ENCODE measurements around the gene HSFX3.
A peak's percentile ranks its signal among the peaks of the same experiment; 100 is the strongest.
"Not testable (repeated sequence)": the region's sequence is repeated elsewhere in the genome, so short reads cannot be mapped to it uniquely, and the experiment has no call there.

HSFX3 gene

DNA sequence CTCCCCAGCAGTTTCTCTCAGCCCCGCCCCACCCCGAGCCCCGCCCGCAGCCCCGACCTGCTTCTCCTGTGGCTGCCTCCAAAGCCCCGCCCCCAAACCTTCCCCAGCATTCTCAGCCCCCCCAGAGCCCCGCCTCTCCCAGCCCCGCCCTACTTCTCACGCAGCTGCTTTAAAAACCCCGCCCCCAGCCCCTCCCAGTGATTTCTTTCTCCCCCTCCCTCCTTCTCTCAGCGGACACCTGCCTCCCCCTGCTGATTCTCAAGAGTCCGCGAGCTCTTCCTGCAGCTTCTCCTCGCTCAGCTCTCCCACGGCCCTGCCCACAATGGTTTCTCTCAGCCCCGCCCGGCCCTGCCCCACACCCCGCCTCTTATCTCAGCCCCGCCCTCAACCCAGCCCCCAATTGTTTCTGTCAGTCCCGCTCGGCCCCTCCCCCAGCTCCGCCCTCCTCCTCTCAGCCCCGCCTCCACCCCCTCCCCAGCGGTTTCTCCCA is 9.5 kb downstream of the HSFX3 start:
- H3K9ac ChIP-seq (ENCODE audit: low read length): no peak overlapping the region
- no peaks in the 10 kb centered on the region for H3K36me3 ChIP-seq (ENCODE audit: control insufficient read depth, insufficient read depth, low read length)
- H3K4me3 ChIP-seq (ENCODE audit: low read length): peak overlapping the region; percentile 71
- no peaks in the 10 kb centered on the region for H3K27me3 ChIP-seq (ENCODE audit: control insufficient read depth, insufficient read depth, low read length)
- H3K27ac ChIP-seq (ENCODE audit: low read depth, low read length): peak overlapping the region; percentile 88
- no peaks in the 10 kb centered on the region for H3K4me1 ChIP-seq (ENCODE audit: control insufficient read depth, insufficient read depth, low read length)

DNA sequence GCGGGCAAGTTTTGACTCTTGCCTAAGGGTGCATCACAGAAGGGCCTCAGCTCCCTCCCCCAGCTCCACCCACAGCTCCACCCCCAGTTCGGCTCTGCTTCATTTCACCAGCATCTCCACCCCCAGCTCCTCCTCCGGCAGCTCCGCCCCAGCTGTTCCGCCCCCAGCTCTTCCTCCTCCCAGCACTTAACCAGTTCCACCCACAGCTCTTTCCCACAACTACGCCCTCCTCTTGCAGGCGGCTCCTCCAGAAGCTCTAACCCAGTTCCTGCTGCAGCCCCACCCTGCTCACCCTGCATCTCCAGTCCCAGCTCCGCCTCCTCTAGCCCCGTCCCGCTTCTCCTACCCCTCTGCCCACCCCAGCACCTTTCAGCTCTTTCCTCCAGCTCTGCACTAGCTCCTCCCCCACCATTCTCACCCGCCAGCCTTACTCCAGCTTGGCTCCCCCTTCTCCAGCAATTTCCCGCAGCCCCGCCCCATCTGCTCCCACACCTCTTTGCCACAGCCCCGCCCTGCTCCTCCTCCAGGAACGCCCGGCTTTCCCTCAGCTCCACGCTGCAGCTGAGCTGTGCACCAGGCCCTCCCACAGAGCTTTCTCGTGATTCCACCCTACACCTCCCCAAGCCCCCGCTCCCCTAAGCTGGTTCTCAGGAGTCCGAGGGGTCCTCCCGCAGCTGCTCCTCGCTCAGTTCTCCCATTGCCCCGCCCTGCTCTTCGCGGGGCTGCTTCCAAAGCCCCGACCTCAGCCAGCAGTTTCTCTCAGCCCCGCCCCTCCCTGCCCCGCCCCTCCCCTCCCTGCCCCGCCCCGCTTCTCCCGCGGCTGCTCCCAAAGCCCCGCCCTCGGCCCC is 10.2 kb downstream of the HSFX3 start:
- Histone ChIP-seq H3K36me3 (ENCODE audit: control insufficient read depth, insufficient read depth, low read length) (no peaks in the 10 kb centered on the region), H3K4me3 (ENCODE audit: low read length) (peak overlapping the region; percentile 58), H3K9ac (ENCODE audit: low read length) (no peak overlapping the region), H3K27me3 (ENCODE audit: control insufficient read depth, insufficient read depth, low read length) (no peaks in the 10 kb centered on the region), H3K4me1 (ENCODE audit: control insufficient read depth, insufficient read depth, low read length) (no peaks in the 10 kb centered on the region), H3K27ac (ENCODE audit: low read depth, low read length) (peak overlapping the region; percentile 82)

DNA sequence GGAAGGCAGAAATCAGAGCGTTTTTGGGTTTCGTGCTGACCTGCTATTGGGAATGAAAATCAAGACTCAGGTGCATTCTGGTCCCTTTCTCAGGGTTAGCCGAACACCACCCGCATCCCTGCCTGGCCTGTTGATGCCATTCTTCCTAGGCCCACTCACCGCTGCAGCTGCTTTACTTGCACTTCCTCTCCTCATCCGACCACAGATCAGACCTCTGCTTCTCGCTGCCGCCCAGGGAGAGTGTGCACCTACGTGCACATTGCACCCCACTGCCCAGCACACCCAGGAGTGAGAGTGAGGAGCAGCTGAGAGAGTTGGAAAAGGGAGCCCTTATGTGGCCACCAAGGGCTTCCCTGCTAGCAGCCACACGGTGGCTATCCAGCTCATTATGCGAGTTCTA is 12.2 kb downstream of the HSFX3 start:
- H3K9ac ChIP-seq (ENCODE audit: low read length); H3K4me3 ChIP-seq (ENCODE audit: low read length); H3K4me1 ChIP-seq (ENCODE audit: control insufficient read depth, insufficient read depth, low read length); H3K27ac ChIP-seq (ENCODE audit: low read depth, low read length); H3K36me3 ChIP-seq (ENCODE audit: control insufficient read depth, insufficient read depth, low read length); H3K27me3 ChIP-seq (ENCODE audit: control insufficient read depth, insufficient read depth, low read length): not testable (repeated sequence)

DNA sequence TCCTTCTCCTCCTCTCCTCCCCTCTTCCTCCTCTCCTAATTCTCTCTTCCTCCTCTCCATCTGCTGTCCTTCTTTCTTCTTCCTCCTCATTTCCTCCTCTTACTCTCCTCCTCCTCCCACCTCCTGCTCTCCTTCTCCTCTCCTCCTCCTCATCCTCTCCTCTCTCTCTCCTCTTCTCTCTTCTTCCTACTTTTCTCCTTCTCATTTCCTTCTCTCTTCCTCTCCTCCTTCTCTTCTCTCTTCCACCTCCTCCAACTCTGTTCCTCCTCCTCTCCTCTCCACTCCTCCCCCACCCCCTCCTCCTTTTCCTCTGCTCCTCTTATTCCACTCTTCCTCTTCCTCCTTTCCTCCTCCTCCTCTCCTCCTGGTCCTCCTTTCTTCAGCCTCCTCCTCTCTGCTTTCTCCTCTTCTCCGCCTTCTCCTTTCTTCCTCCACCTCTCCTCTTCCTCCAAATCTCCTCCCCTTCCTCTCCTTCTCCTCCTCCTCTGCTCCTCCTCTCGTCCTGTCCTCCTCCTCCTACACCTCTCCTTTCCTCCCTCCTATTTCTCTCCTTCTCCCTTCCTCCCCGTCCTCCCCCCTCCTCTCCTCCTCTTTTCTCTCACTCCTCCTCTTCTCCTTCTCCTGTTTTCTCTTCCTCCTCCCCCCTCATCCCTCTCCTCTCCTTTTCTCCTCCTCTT is 14.7 kb downstream of the HSFX3 start:
- not testable (repeated sequence) for H3K27ac ChIP-seq (ENCODE audit: low read depth, low read length); H3K4me1 ChIP-seq (ENCODE audit: control insufficient read depth, insufficient read depth, low read length); H3K4me3 ChIP-seq (ENCODE audit: low read length); H3K27me3 ChIP-seq (ENCODE audit: control insufficient read depth, insufficient read depth, low read length); H3K36me3 ChIP-seq (ENCODE audit: control insufficient read depth, insufficient read depth, low read length); H3K9ac ChIP-seq (ENCODE audit: low read length)

DNA sequence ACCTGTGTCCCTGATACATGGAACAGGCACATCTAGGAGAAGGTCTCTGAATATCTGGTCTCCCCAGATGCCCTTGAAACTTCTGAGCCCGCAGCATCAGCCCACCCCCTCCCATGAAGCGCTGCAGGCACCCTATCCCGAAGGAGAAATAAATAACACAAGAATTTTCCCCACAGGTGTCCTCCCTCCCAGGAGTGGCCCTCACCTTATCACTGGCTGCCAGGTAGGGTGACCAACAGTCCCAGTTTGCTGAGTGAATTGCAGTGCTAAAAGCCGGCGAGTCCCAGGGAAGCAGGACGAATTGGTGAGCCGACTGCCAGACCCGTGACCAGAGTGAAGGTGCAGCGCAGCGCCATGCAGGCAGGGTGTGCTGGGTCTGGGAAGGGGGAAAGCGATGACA is 15.7 kb downstream of the HSFX3 start:
- not testable (repeated sequence) for H3K9ac ChIP-seq (ENCODE audit: low read length); H3K36me3 ChIP-seq (ENCODE audit: control insufficient read depth, insufficient read depth, low read length); H3K4me3 ChIP-seq (ENCODE audit: low read length); H3K27ac ChIP-seq (ENCODE audit: low read depth, low read length); H3K4me1 ChIP-seq (ENCODE audit: control insufficient read depth, insufficient read depth, low read length); H3K27me3 ChIP-seq (ENCODE audit: control insufficient read depth, insufficient read depth, low read length)

DNA sequence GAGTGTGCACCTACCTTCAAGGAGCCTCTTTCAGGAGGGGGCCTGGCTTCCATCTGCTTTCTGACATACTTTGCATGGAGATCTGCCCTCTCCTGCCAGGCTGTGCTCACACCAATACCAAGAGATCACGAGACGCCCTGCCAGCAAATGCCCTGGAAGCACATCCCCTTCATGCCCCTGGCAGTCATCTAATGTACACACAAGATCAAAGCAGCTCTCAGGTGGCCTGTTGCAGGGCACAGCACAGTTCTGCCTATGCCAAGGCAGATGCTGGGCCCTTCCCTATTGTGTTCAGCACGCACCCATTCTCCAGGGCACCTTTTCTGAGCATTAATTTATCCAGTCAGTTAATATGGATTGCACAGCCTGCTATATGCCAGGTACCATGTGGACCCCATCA is 16.9 kb downstream of the HSFX3 start:
- H3K9ac ChIP-seq (ENCODE audit: low read length); H3K27me3 ChIP-seq (ENCODE audit: control insufficient read depth, insufficient read depth, low read length); H3K27ac ChIP-seq (ENCODE audit: low read depth, low read length); H3K36me3 ChIP-seq (ENCODE audit: control insufficient read depth, insufficient read depth, low read length); H3K4me3 ChIP-seq (ENCODE audit: low read length); H3K4me1 ChIP-seq (ENCODE audit: control insufficient read depth, insufficient read depth, low read length): not testable (repeated sequence)

DNA sequence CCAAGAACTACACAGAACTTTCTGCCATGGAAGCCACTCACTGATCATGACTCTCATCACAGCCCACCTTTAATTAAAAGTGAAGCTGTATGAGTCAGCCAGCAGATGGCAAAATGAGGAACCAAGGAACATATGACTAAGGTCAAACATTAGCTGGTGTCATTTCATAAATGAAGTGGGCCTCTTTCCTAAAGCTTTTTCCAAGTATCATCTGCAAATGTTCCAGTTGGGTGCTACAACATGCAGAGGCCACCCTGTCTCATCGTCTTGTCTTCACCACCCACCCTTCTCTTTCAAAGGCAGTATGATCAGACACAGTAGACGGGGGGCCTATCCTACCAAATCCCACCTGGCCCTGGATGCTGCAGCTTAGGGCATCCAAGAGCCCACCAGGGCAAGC is 18.1 kb downstream of the HSFX3 start:
- Histone ChIP-seq H3K27me3 (ENCODE audit: control insufficient read depth, insufficient read depth, low read length) (no peaks in the 10 kb centered on the region), H3K36me3 (ENCODE audit: control insufficient read depth, insufficient read depth, low read length) (no peaks in the 10 kb centered on the region), H3K4me3 (ENCODE audit: low read length) (no peak overlapping the region), H3K4me1 (ENCODE audit: control insufficient read depth, insufficient read depth, low read length) (no peaks in the 10 kb centered on the region), H3K9ac (ENCODE audit: low read length) (no peak overlapping the region), H3K27ac (ENCODE audit: low read depth, low read length) (no peak overlapping the region)

DNA sequence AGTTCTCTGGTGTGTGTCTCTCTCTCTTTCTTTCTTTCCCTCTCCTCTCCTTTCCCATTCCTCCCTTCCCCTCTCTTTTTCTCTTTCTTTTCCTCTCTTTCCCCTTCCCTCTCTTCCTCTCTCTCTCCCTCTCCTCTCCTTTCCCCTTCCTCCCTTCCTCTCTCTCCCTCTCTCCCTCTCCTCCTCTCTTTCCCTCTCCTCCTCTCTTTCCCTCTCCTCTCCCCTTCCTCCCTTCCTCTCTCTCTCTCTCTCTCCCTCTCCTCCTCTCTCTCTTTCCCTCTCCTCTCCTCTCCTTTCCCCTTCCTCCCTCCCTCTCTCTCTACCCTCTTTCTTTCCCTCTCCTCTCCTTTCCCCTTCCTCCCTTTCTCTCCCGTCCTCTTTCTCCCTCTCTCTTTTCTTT is 21.3 kb downstream of the HSFX3 start:
- Histone ChIP-seq H3K9ac (ENCODE audit: low read length) (no peak overlapping the region), H3K36me3 (ENCODE audit: control insufficient read depth, insufficient read depth, low read length) (no peaks in the 10 kb centered on the region), H3K4me3 (ENCODE audit: low read length) (no peak overlapping the region), H3K4me1 (ENCODE audit: control insufficient read depth, insufficient read depth, low read length) (no peaks in the 10 kb centered on the region), H3K27ac (ENCODE audit: low read depth, low read length) (no peak overlapping the region), H3K27me3 (ENCODE audit: control insufficient read depth, insufficient read depth, low read length) (no peaks in the 10 kb centered on the region)

DNA sequence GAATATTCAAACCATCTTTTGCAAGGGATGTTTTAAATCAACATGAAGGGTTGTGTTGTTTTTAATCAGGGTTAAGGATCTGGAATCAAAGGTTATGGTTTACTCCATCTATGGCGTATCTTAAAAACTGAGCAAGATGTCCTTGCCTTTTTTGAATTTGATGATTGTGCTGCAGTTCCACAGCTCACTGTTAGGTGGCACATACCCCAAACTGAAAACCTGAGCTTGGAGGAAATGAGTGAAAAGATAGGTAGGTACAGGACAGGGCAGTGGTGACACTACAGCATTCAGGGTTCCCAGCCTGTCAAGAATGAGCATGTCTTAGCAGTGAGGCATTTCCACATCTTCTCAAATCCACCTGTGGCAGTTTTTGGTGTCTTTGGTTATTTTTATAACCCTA is 22.0 kb downstream of the HSFX3 start:
- no peak overlapping the region for H3K4me3 ChIP-seq (ENCODE audit: low read length)
- H3K27ac ChIP-seq (ENCODE audit: low read depth, low read length): no peak overlapping the region
- H3K4me1 ChIP-seq (ENCODE audit: control insufficient read depth, insufficient read depth, low read length): no peaks in the 10 kb centered on the region
- no peaks in the 10 kb centered on the region for H3K36me3 ChIP-seq (ENCODE audit: control insufficient read depth, insufficient read depth, low read length)
- no peaks in the 10 kb centered on the region for H3K27me3 ChIP-seq (ENCODE audit: control insufficient read depth, insufficient read depth, low read length)
- H3K9ac ChIP-seq (ENCODE audit: low read length): no peak overlapping the region

DNA sequence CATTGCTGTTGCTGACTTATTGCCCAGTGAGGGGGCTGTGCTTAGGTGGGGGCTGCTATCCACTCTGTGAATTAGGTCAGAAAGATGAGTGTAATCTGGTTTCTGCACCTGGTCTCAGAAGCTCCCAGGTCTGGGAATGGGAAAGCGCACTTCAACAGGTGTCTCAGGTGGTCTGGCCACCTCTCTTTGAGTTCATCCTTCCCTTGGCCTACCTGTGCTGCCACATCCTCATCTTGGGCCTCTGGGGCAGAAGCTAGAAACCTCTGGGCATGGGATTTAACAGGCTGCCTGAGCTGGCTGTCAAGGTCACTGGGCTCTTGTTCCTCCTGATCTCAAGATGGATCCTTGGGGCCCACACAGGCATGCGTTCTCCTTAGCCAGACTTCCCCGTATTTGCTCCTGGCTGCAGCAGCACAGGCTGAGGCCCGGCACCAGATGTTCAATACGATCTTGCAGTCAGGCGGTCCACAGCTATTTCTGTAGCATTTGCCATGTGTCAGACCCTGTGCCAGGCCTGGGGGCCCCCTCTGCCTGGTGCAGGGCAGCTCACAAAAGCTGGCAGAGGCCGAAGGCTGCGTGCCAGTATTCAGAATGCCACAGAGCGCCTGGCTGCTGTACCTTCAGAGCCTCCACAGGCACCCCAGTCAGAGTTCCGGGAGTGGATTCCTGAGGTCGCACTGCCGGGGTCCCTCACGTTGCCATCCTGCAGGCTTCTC is 23.2 kb downstream of the HSFX3 start:
- H3K27me3 ChIP-seq (ENCODE audit: control insufficient read depth, insufficient read depth, low read length); H3K4me3 ChIP-seq (ENCODE audit: low read length); H3K36me3 ChIP-seq (ENCODE audit: control insufficient read depth, insufficient read depth, low read length); H3K9ac ChIP-seq (ENCODE audit: low read length); H3K4me1 ChIP-seq (ENCODE audit: control insufficient read depth, insufficient read depth, low read length): not testable (repeated sequence)
- H3K27ac ChIP-seq (ENCODE audit: low read depth, low read length): peak overlapping the region; percentile 49

DNA sequence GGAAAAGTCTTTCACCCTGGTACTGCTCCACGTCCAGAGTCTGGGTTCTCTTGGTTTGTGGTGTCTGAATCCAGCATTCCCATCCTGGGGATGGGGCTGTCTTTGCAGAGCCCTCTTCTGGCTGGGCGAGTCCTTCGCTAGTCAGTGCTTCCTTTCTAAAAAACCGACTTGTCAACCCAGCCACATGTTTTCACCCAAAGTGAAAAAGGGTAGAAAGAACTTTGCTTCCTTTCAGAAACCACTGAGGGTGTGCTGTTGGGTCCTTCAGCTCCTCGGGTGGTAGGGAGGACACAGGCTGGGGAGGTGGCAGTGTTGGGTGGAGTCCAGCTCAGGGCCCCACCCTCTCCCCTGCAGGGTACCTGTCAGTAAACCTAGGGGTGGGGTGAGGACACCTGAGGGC is 23.8 kb downstream of the HSFX3 start:
- H3K27ac ChIP-seq (ENCODE audit: low read depth, low read length): peak overlapping the region; percentile 49
- not testable (repeated sequence) for H3K9ac ChIP-seq (ENCODE audit: low read length); H3K27me3 ChIP-seq (ENCODE audit: control insufficient read depth, insufficient read depth, low read length); H3K36me3 ChIP-seq (ENCODE audit: control insufficient read depth, insufficient read depth, low read length); H3K4me1 ChIP-seq (ENCODE audit: control insufficient read depth, insufficient read depth, low read length); H3K4me3 ChIP-seq (ENCODE audit: low read length)

DNA sequence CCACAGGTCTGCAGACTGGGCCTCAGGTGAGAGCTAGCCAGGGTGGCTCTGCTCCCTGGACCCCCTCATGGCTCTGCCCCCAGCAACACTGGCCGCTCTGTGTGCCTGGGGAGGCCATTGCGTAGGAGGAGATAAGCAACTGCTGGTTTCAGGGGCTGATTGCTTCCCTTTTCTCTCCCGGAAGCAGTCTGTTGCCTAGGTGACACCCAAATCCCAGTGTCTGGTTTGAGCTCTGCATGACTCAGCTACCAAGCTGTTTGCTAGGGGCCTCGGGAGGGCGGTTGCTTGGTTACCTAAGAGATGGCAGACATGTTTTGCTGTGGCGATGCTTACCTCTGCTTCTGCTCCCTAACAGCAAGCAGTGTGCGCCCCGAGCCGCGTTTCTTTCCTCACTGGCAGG is 24.3 kb downstream of the HSFX3 start:
- not testable (repeated sequence) for H3K9ac ChIP-seq (ENCODE audit: low read length); H3K27ac ChIP-seq (ENCODE audit: low read depth, low read length)

More for the DNA sequence above, 24.3 kb downstream of the HSFX3 start:
- H3K4me3 ChIP-seq (ENCODE audit: low read length); H3K36me3 ChIP-seq (ENCODE audit: control insufficient read depth, insufficient read depth, low read length); H3K4me1 ChIP-seq (ENCODE audit: control insufficient read depth, insufficient read depth, low read length); H3K27me3 ChIP-seq (ENCODE audit: control insufficient read depth, insufficient read depth, low read length): not testable (repeated sequence)
